Hematopoietic multipotent progenitor cell treated with erythropoietin and hydrocortisone succinate and interleukin-3 and kit ligand, for 15 days (in vitro differentiated cells): Measurements from ENCODE around the gene KLRC4.
"Not testable (repeated sequence)": the region's sequence is repeated elsewhere in the genome, so short reads cannot be mapped to it uniquely, and the experiment has no call there.

Experiments
- DNase-seq: peaks from one replicate; pipeline ENCODE4 v3.0.0-alpha.2; 2015; ENCODE audit warnings: low spot score

KLRC4 gene

DNA sequence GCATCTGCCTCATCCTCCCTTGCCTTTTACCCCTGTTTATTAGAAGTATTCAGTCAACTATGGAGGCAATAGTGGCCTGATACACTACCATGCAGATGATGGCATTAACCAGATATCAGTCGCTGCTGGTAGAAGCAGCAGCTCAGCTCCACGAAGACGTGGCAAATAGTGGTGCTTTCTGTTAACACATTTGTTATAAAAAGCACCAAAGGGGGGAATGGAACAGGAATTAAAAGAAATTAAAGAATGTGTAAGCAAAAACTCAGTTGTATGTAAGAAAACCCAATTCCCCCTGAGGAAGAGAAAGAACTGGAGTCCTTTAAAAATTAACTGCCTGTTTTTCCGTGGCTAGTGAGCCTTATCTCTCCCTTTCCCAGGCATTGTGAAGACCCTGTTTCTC is 41.8 kb downstream of the KLRC4 start:
- not testable (repeated sequence) for DNase-seq

GRCh38 chr12:10366875-10367274 is 42.7 kb downstream of the KLRC4 start:
- DNase-seq = no peak

DNA sequence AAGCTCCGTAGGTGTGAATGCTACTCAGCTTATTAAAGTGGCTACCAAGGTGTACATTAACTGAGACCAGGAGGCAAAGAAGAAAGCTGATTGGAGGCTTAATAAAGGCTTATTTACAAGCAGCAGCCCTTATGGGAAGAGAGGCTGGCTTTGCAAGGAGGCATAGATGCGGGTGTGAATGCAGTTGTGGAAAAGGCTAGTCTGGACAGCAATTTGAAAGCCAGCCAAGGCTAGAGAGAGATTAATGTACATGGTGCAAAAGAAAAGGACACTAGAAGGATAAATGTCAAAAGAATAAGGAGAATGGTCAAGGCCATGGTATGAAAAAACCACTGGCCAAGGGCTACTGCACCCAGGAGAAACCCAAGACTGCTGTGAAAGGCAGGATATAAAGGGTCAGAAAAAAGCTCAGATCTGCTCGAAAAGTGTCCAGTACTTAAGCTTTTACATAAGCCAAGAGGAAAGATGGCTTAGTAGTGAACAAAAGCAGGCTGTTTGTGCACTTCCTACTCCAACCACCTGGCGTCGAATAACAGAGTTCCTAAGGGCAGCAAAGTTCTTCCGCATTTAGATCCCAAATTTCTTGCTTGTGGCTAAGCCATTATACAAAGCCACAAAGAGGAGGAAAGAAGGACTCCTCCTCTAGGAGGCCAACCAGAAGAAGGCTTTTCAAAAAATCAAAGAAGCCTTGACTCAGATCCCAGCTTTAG is 43.7 kb downstream of the KLRC4 start:
- DNase-seq = peak; percentile 24

DNA sequence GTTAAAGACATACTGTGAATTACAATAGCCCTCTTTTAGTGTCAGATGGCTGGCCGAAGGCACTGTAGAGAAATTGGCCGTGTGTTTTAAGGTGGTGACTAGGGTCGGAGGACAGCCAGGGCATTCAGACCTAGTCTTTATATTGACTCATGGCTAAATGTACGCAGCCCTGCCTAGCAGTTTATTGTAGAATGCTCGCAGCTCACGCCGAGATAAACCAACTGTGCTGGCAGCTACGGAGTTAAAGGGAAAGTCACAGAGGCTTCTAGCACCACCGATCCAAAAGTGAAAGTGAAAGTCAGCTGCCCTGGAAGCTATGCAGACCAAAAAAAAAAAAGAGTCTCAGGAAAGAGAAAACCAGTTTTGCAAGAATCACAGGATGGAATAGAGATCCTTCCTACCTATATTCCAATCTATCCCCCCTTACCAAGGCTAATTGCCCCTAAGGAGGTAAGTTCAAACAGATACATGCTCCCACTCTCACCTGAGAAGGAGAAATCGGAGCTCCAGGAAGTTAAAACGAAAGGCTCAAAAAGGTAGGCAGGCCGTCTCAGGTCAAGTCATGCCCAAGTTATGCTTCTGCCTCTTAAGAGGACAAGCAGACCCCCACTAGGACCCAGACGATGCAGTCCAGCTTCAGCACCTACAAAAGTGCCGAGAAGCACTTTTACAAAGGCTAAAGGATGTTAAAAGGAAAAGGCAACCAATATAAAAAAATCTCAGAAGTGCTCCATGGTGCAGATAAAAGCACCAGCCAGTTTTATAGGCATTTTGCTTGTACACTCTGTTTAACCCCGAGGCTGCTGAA is 44.5 kb downstream of the KLRC4 start:
- peak; percentile 88 for DNase-seq

DNA sequence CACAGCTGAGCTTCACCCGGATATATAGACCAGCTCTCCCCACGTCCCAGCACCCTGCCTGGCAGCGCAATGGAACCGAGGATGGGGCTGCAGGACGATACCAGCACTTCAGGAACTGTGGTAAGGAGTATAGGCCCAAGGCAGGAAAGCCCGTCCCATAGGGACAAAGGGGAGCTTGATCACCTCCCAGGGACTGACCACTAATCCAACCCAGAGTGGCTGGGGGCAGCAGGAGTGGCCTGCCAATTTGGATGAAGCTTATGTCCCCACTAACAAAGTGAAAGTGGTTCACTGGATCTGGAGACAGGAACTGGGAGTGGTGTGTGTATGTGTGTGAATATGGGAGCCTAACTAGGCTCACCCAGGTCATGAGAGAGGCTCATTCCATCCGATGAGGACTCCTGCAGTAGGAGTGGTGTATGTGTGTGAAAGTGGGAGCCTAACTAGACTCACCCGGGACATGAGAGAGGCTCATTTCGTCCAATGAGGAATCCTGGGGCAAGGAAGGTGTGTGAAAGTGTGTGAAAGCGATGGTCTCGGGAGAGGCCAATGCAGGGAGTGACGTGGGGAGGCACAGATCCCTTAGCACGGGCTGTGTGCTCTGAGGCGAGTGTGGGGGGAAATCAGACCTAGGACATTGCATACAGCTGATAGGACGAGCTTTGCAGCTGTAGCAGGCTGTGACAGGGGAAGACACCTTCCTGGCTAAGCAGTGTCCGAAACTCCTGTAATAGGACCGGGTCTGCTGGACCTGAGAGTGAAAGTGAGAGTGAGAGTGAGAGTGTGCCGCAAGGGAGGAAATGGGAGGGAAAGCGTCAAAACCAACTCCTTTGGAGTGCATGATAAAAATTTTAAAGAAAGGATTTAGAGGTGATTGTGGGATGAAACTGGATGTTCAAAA is 45.4 kb downstream of the KLRC4 start:
- DNase-seq = peak; percentile 48

DNA sequence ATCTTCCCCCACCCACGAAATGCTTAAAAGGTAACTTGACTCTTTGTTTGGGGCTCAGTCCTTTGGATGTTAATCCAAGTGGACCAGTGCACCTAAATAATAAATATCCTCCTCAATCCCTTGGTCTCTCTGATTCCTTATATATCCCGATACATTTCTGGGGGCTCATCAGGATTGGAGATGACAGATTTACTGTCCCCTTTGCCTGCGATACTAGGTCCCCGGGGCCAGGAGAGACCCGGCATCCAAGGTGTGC is 46.0 kb downstream of the KLRC4 start:
- DNase-seq = no peak

- DNase-seq = peak; percentile 11
Measured at GRCh38 chr12:10362828-10363657, 46.5 kb downstream of the KLRC4 start.

DNA sequence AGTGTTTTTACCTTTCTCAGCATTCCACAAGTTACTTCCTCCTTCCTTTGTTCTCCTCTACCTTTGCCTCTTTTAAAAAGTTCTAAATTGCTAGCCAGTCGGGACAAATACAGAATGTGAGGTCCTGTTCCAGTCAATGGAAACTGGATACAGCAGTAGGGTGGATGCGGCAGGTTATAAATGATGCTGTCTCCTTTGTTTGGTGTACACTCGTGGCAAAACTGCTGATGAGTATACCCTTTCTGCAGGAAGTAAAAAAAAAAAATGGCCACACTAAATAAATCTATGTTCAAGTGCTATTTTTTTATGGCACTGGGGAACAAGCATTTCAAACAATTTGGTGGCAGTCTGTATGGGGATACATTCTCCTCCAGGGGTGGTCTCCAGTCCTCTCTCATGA is 47.2 kb downstream of the KLRC4 start:
- DNase-seq = no peak

GRCh38 chr12:10361622-10362021 is 47.9 kb downstream of the KLRC4 start:
- no peak for DNase-seq

DNA sequence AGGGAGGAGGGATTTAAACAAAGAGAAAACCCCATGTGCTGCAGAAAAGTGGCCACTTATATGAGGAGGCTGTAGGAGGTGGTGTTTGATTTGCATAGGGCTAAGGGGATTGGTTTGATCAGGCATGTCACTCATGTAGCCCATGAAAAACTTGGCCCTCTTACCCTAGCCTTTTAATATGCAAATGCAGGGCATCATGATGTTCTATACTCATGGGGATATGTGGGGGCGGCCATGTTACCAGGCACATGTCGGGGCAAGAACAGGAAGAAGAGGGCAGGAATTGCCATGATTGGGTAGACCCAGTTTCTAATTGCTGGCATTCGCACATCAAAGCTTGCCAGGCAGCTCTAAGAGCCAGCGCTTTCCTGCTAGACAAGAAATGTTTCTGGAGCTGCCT is 48.5 kb downstream of the KLRC4 start:
- DNase-seq = no peak

DNA sequence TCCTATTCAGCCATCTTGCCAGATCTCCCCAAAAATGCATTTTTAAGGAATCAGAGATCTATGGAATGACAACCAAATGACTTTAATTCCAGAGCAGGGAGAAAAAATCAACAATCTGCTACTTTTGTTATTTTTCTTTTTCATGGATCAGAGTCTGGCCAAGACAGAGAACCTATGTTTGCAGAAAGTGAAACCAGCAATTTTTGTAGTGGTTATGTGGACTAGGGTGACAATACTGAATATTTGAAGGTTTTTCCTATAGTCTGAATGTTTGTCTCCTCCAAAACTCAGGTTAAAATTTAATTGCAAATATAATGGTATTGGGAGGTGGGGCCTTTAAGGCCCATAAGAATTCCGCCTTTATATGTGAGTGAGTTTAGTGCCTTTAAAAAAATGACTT is 50.6 kb downstream of the KLRC4 start:
- DNase-seq = no peak

DNA sequence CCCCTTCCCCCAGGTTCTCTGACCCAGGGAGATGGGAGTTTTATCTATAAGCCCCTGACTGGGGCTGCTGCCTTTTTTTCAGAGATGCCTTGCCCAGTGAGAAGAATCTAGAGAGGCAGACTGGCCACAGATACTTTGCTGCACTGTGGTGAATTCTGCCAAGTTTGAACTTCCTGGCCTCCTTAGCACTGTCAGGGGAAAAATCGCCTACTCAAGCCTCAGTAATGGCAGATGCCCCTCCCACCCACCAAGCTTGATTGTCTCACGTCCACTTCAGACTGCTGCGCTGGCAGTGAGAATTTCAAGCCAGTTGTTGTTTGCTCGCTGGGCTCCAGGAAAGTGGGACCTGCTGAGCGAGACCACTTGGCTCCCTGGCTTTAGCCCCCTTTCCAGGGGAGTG is 51.4 kb downstream of the KLRC4 start:
- no peak for DNase-seq
